CD14-positive monocyte (primary cell): Measurements from ENCODE around the gene NPAS2. TPM values are rescaled to one million over a fixed set of nuclear protein-coding genes. Genes with fewer than 3 reads are reported as not detected.

Experiments
- DNase-seq, 3 donors: peaks; one replicate each; pipeline ENCODE4 v3.0.0-alpha.2; 2011 to 2022
- H2AFZ ChIP-seq: 2 replicates; pipeline ENCODE4 v1.6.0; 2012; ENCODE audit warnings: mild to moderate bottlenecking, low read depth, low read length, inconsistent platforms; ENCODE audit not compliant: insufficient read depth, poor library complexity, severe bottlenecking
- H3K27ac ChIP-seq, 2 donors: 1 replicate in 1 of 2; 2 replicates in 1 of 2; pipeline ENCODE4 v1.5.1; 2012 to 2013; ENCODE audit warnings: low read length in 2 of 2, control low read depth in 1 of 2, inconsistent platforms in 1 of 2, low read depth in 1 of 2, mild to moderate bottlenecking in 1 of 2
- H3K27me3 ChIP-seq, 2 donors: one replicate each; pipeline versions ENCODE4 v1.6.0 to v1.6.1; 2011 to 2013; ENCODE audit warnings: low read length in 2 of 2; ENCODE audit not compliant: control insufficient read depth in 2 of 2, insufficient read depth in 2 of 2
- H3K36me3 ChIP-seq, 2 donors: replicated peaks in 1 of 2; 1 replicate in 1 of 2; 2 replicates in 1 of 2; pipeline versions ENCODE4 v1.5.1 to v1.6.1; 2012 to 2013; ENCODE audit warnings: low read length in 2 of 2, control low read depth in 1 of 2, inconsistent platforms in 1 of 2, mild to moderate bottlenecking in 1 of 2; ENCODE audit not compliant: insufficient read depth in 2 of 2, control insufficient read depth in 1 of 2
- H3K4me1 ChIP-seq, 2 donors: 1 replicate in 1 of 2; 2 replicates in 1 of 2; pipeline versions ENCODE4 v1.5.1 to v1.6.1; 2012 to 2013; ENCODE audit warnings: low read length in 2 of 2, control low read depth in 1 of 2, inconsistent platforms in 1 of 2, mild to moderate bottlenecking in 1 of 2, moderate library complexity in 1 of 2; ENCODE audit not compliant: insufficient read depth in 2 of 2, control insufficient read depth in 1 of 2
- H3K4me2 ChIP-seq: replicated peaks from 2 replicates; pipeline ENCODE3; 2012; ENCODE audit warnings: low read length, moderate library complexity, mild to moderate bottlenecking; ENCODE audit not compliant: poor library complexity, severe bottlenecking; ENCODE audit errors: extremely low read depth
- H3K4me3 ChIP-seq, 3 experiments: fragments of 200-600 bp in 1 of 3; sonication (generic) in 1 of 3; replicated peaks in 1 of 3; 1 replicate in 2 of 3; 2 replicates in 1 of 3; pipeline ENCODE4 v1.5.1; 2011 to 2013; ENCODE audit warnings: low read length in 3 of 3, mild to moderate bottlenecking in 3 of 3, control low read depth in 2 of 3, low read depth in 2 of 3, inconsistent platforms in 1 of 3, moderate library complexity in 1 of 3
- H3K79me2 ChIP-seq: 2 replicates; pipeline ENCODE4 v1.6.0; 2012; ENCODE audit warnings: mild to moderate bottlenecking, control low read depth, inconsistent platforms, low read length, moderate library complexity; ENCODE audit not compliant: insufficient read depth
- H3K9ac ChIP-seq: 2 replicates; pipeline ENCODE4 v1.6.0; 2017; ENCODE audit warnings: low read length, mild to moderate bottlenecking; ENCODE audit not compliant: insufficient read depth, poor library complexity, severe bottlenecking
- H3K9me3 ChIP-seq, 2 donors: replicated peaks in 1 of 2; 1 replicate in 1 of 2; 2 replicates in 1 of 2; pipeline versions ENCODE4 v1.5.1 to v1.6.1; 2012 to 2013; ENCODE audit warnings: low read length in 2 of 2, control low read depth in 1 of 2; ENCODE audit not compliant: control insufficient read depth in 1 of 2, insufficient read depth in 1 of 2
- H4K20me1 ChIP-seq: 2 replicates; pipeline ENCODE4 v1.6.0; 2012; ENCODE audit warnings: mild to moderate bottlenecking, low read length, control low read depth, moderate library complexity; ENCODE audit not compliant: insufficient read depth
- H3K27ac Mint-ChIP-seq, 7 donors: one replicate each; pipeline ENCODE4 v1.8.0; 2020; ENCODE audit warnings: mild to moderate bottlenecking in 7 of 7, mixed read lengths in 7 of 7, moderate library complexity in 6 of 7, inconsistent platforms in 2 of 7
- H3K27me3 Mint-ChIP-seq, 3 donors: one replicate each; pipeline ENCODE4 v1.8.0; 2021 to 2022; ENCODE audit warnings: low read depth in 3 of 3, mild to moderate bottlenecking in 3 of 3, mixed read lengths in 3 of 3, moderate library complexity in 3 of 3, inconsistent platforms in 1 of 3
- H3K36me3 Mint-ChIP-seq, 2 donors: one replicate each; pipeline ENCODE4 v1.8.0; 2020; ENCODE audit warnings: mixed read lengths in 2 of 2, inconsistent platforms in 1 of 2, mild to moderate bottlenecking in 1 of 2
- H3K4me1 Mint-ChIP-seq: one replicate; pipeline ENCODE4 v1.8.0; 2020; ENCODE audit warnings: mild to moderate bottlenecking, mixed read lengths
- H3K4me3 Mint-ChIP-seq, 2 donors: one replicate each; pipeline ENCODE4 v1.8.0; 2020; ENCODE audit warnings: mild to moderate bottlenecking in 2 of 2, mixed read lengths in 2 of 2, moderate library complexity in 1 of 2
- H3K9me3 Mint-ChIP-seq, 7 donors: one replicate each; pipeline ENCODE4 v1.8.0; 2020 to 2022; ENCODE audit warnings: mixed read lengths in 7 of 7, mild to moderate bottlenecking in 6 of 7, moderate library complexity in 6 of 7, inconsistent platforms in 2 of 7
- CTCF ChIP-seq: fragments of 200-600 bp; IDR thresholded peaks from one replicate; pipeline ENCODE4 v1.8.0; 2022; ENCODE audit warnings: antibody characterized with exemption, mild to moderate bottlenecking
- WGBS: methylation state at CpG from one replicate; pipeline ENCODE4 v1.1.5; 2013; ENCODE audit warnings: missing lambda C conversion rate; ENCODE audit not compliant: insufficient coverage; 5-methylcytosine and 5-hydroxymethylcytosine counted together
- intact Hi-C, 2 donors: fragments of 100-400 bp; cut with micrococcal nuclease; formaldehyde crosslinking; loops; one replicate each; pipeline versions ENCODE4 v1.15.0 to v1.15.1; 2023
- polyA plus RNA-seq, 3 donors: library from polyadenylated mRNA; depleted of rRNA in 1 of 3; unstranded in 2 of 3; stranded (reverse) in 1 of 3; fragments of 300-500 nt in 2 of 3; fragments of >200 nt in 1 of 3; fragmentation: Illumina TruSeq in 2 of 3; gene quantifications; 1 replicate in 2 of 3; 2 replicates in 1 of 3; pipeline ENCODE4 v1.2.3, GENCODE V29; 2012 to 2021

The NPAS2 gene
- polyA plus RNA-seq, 3 donors: not detected

GRCh38 chr2:101012054-101012705 lies 192.2 kb downstream of the NPAS2 start:
- no peak for TF ChIP-seq CTCF
- Mint-ChIP-seq H3K27me3 (no peaks in the 10 kb centered on the region), H3K9me3 (no peaks in the 10 kb centered on the region), H3K36me3 (peaks cover 46 to 61% of the 10 kb centered on the region in 2 donors), H3K4me3 (no peak overlapping the region), H3K27ac (no peak overlapping the region), H3K4me1 (peaks cover 3% of the 10 kb centered on the region)
- no peaks in the 10 kb centered on the region for H3K4me1 ChIP-seq
- peaks cover 53 to 79% of the 10 kb centered on the region in 2 donors for H3K36me3 ChIP-seq
- H3K27me3 ChIP-seq: no peaks in the 10 kb centered on the region
- H3K9ac ChIP-seq: no peak overlapping the region
- no CpG with 5 or more reads among the region's 8 CpGs for WGBS
- intact Hi-C loops: loop anchor here (5.0 to 10.0 kb wide), 3 partner anchors 140 to 823 kb away; partner anchors contain the start of gene TBC1D8 (in 2 of the 2)
- H3K79me2 ChIP-seq: peaks cover 14% of the 10 kb centered on the region
- no peak overlapping the region for H3K27ac ChIP-seq
- no peak overlapping the region for H3K4me2 ChIP-seq
- H3K4me3 ChIP-seq: no peak overlapping the region
- no peak overlapping the region for H2AFZ ChIP-seq
- DNase-seq: no peak
- no peaks in the 10 kb centered on the region for H3K9me3 ChIP-seq
- H4K20me1 ChIP-seq: peaks cover 71% of the 10 kb centered on the region

- H2AFZ ChIP-seq: no peak overlapping the region
- no peaks in the 10 kb centered on the region for H3K27me3 ChIP-seq
- peaks cover 3% of the 10 kb centered on the region for H3K4me1 Mint-ChIP-seq
- no peaks in the 10 kb centered on the region for H3K9me3 ChIP-seq
- TF ChIP-seq CTCF: peak; percentile 90
- no peak overlapping the region for H3K4me3 Mint-ChIP-seq
- peaks cover 9% of the 10 kb centered on the region for H3K79me2 ChIP-seq
- H3K4me1 ChIP-seq: no peaks in the 10 kb centered on the region
- H3K4me2 ChIP-seq: no peak overlapping the region
- H3K27ac ChIP-seq: no peak overlapping the region
- no peaks in the 10 kb centered on the region for H3K27me3 Mint-ChIP-seq
- no peak overlapping the region for H3K4me3 ChIP-seq
- H4K20me1 ChIP-seq: peaks cover 68% of the 10 kb centered on the region
- H3K27ac Mint-ChIP-seq: peak overlapping the region in 1 of 7 donors; percentile 37
- peaks cover 41 to 59% of the 10 kb centered on the region in 2 donors for H3K36me3 Mint-ChIP-seq
- no peak overlapping the region for H3K9ac ChIP-seq
- H3K36me3 ChIP-seq: peaks cover 47 to 79% of the 10 kb centered on the region in 2 donors
- no peaks in the 10 kb centered on the region for H3K9me3 Mint-ChIP-seq
- intact Hi-C loops: loop anchor here (5.0 to 10.0 kb wide), 3 partner anchors 140 to 822 kb away; partner anchors contain the start of gene TBC1D8 (in 2 of the 2)
- 50% methylated on average over 2 of the region's 5 CpGs for WGBS
- peak; percentile 32 to 47 (median 34) for DNase-seq
These were observed 192.8 kb downstream of the NPAS2 start for GRCh38 chr2:101012706-101013181.
